Cardiac fibroblast (primary cell): Measurements from ENCODE around the gene MAN1A2.
"Not testable (repeated sequence)": the region's sequence is repeated elsewhere in the genome, so short reads cannot be mapped to it uniquely, and the experiment has no call there.

ENCODE experiments used
- DNase-seq, 2 donors: peaks; one replicate each; pipeline versions ENCODE4 v3.0.0 to v3.0.0-alpha.2; 2010; ENCODE audit warnings: low read depth in 2 of 2
- H3K4me3 ChIP-seq, 2 donors: replicated peaks in 1 of 2; 1 replicate in 1 of 2; 2 replicates in 1 of 2; pipeline ENCODE4 v1.5.1; 2011; ENCODE audit warnings: low read depth in 2 of 2, low read length in 2 of 2, mild to moderate bottlenecking in 2 of 2, moderate library complexity in 1 of 2
- CTCF ChIP-seq: IDR thresholded peaks from one replicate; pipeline ENCODE4 v1.5.1; 2011; ENCODE audit warnings: low read depth, mild to moderate bottlenecking, low read length, inconsistent platforms

Gene MAN1A2

GRCh38 chr1:117556341-117556740, 189.1 kb downstream of the MAN1A2 start:
- no peak for TF ChIP-seq CTCF
- DNase-seq = no peak
- no peak overlapping the region for H3K4me3 ChIP-seq

- no peak for DNase-seq
- TF ChIP-seq CTCF = no peak
- H3K4me3 ChIP-seq = no peak overlapping the region
Observed at GRCh38 chr1:117556976-117557375, 189.7 kb downstream of the MAN1A2 start.

DNA sequence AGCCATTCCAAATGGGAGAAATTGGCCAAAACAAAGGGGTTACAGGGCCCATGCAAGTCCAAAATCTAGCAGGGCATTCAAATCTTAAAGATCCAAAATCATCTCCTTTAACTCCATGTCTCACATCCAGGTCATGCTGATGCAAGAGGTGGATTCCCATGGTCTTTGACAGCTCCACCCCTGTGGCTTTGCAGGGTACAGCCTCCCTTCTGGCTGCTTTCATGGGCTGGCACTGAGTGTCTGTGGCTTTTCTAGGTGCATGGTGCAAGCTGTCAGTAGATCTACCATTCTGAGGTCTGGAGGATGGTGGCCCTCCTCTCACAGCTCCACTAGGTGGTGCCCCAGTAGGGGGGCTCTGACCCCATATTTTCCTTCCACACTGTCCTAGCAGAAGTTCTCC, 191.2 kb downstream of the MAN1A2 start:
- not testable (repeated sequence) for DNase-seq, H3K4me3 ChIP-seq

- DNase-seq = no peak
- H3K4me3 ChIP-seq = no peak overlapping the region
- no peak for TF ChIP-seq CTCF
Observed at GRCh38 chr1:117559139-117559538, 191.9 kb downstream of the MAN1A2 start.

DNA sequence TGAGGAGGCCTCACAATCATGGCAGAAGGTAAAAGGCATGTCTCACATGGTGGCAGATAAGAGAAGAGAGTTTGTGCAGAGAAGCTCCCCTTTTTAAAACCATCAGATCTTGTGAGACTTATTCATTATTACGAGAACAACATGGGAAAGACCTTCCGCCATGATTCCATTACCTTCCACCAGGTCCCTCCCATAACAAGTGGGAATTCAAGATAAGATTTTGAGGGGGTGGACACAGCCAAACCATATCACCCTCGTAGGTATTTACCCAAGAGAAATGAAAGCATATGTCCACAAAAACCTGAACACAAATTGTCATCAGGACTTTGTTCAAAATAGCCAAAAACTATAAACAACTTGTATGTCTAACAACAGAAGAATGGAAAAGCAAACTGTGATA, 192.7 kb downstream of the MAN1A2 start:
- H3K4me3 ChIP-seq = no peak overlapping the region
- TF ChIP-seq CTCF = no peak
- DNase-seq = no peak

DNA sequence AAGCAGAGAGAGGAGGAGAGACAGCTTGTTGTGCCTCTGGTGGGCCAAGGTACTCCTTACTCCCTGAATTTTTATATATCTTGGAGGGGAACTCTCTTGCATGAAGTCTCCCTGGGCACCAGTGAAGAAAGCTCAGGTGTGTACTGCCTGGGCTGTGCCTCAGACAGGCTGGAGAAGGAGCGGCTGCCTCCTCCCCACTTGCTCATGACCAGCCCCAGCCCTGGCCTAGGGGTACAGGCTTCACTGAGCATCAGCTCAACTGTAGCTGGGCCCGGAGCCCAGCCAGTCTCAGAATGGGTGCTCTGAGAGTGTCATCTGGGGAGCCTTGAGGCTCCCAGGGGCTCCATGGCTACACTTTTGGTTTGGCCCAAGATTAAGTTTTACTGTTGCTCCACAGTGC, 193.8 kb downstream of the MAN1A2 start:
- no peak for TF ChIP-seq CTCF

DNA sequence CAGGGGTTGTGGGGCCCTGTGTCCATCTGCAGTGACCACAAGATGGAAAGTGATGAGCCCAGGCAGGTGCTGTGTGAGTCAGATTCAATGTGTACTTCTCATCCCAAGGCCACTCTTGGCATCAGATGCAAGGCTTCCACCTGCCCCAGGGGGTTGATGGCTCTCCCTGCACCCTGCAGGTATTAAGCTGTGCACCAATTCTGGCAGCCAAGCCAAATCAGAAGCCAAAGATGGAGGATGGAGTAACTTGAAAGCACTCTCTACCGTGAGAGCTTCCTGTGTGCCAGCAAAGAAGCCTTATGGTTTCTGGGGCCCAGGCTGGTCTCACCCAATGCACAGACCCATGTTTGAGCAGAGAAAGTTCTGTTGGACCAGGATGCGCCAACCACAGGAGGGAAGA, 194.3 kb downstream of the MAN1A2 start:
- no peak overlapping the region for H3K4me3 ChIP-seq
- DNase-seq = no peak
- no peak for TF ChIP-seq CTCF

More for the DNA sequence above, 193.8 kb downstream of the MAN1A2 start:
- H3K4me3 ChIP-seq = no peak overlapping the region
- DNase-seq = no peak
